SK-N-SH (cell line): ENCODE measurements around the gene SDK1.

Source experiments
- CHD2 ChIP-seq: fragments of 150-350 bp; IDR thresholded peaks from 2 replicates; pipeline ENCODE4 v1.6.1; 2018; ENCODE audit warnings: low read length; ENCODE audit not compliant: partially characterized antibody
- EP300 ChIP-seq, 2 experiments: IDR thresholded peaks; 2 replicates each; pipeline versions ENCODE4 v1.4.0 to v1.6.1; 2012; ENCODE audit warnings: borderline replicate concordance in 1 of 2, low read depth in 1 of 2, low read length in 1 of 2
- EZH2phosphoT487 ChIP-seq: fragments of 200-600 bp; sonication (generic); IDR thresholded peaks from 2 replicates; pipeline ENCODE4 v1.6.1; 2017; ENCODE audit warnings: low read depth, mixed run types, mild to moderate bottlenecking, antibody characterized with exemption, moderate library complexity, borderline replicate concordance
- FOSL2 ChIP-seq: IDR thresholded peaks from 2 replicates; pipeline ENCODE4 v1.4.0; 2012; ENCODE audit warnings: low read depth, mild to moderate bottlenecking, moderate library complexity, borderline replicate concordance
- GATA2 ChIP-seq: sonication (generic); formaldehyde crosslinking; IDR thresholded peaks from 2 replicates; pipeline ENCODE4 v1.5.0; 2020; ENCODE audit warnings: mild to moderate bottlenecking, missing genetic modification reagents
- JUND ChIP-seq: IDR thresholded peaks from 2 replicates; pipeline ENCODE4 v1.4.0; 2012
- NRF1 ChIP-seq: IDR thresholded peaks from 2 replicates; pipeline ENCODE4 v1.6.1; 2012; ENCODE audit warnings: low read depth, mild to moderate bottlenecking, low read length
- POLR2AphosphoS5 ChIP-seq: IDR thresholded peaks from 2 replicates; pipeline ENCODE4 v1.6.1; 2012; ENCODE audit warnings: low read depth, low read length
- RAD21 ChIP-seq: IDR thresholded peaks from 2 replicates; pipeline ENCODE4 v1.6.1; 2012; ENCODE audit warnings: mild to moderate bottlenecking, low read length
- TCF12 ChIP-seq: IDR thresholded peaks from 2 replicates; pipeline ENCODE4 v1.4.0; 2012
- YY1 ChIP-seq: IDR thresholded peaks from 2 replicates; pipeline ENCODE4 v1.4.0; 2012; ENCODE audit warnings: low read depth, mild to moderate bottlenecking
- TF ChIP-seq, protein P1 (sequence below): fragments of 200-600 bp; sonication (generic); IDR thresholded peaks from 2 replicates; pipeline ENCODE4 v1.6.1; 2017; ENCODE audit warnings: antibody characterized with exemption, mild to moderate bottlenecking, moderate library complexity
- TF ChIP-seq, protein P2 (sequence below): fragments of 150-350 bp; IDR thresholded peaks from 2 replicates; pipeline ENCODE4 v1.6.1; 2017; ENCODE audit warnings: antibody characterized with exemption, low read length, low read depth, borderline replicate concordance
- TF ChIP-seq, protein P3 (sequence below): fragments of 150-350 bp; IDR thresholded peaks from 2 replicates; pipeline ENCODE4 v1.6.1; 2016; ENCODE audit warnings: mild to moderate bottlenecking, low read depth, low read length

DNA sequence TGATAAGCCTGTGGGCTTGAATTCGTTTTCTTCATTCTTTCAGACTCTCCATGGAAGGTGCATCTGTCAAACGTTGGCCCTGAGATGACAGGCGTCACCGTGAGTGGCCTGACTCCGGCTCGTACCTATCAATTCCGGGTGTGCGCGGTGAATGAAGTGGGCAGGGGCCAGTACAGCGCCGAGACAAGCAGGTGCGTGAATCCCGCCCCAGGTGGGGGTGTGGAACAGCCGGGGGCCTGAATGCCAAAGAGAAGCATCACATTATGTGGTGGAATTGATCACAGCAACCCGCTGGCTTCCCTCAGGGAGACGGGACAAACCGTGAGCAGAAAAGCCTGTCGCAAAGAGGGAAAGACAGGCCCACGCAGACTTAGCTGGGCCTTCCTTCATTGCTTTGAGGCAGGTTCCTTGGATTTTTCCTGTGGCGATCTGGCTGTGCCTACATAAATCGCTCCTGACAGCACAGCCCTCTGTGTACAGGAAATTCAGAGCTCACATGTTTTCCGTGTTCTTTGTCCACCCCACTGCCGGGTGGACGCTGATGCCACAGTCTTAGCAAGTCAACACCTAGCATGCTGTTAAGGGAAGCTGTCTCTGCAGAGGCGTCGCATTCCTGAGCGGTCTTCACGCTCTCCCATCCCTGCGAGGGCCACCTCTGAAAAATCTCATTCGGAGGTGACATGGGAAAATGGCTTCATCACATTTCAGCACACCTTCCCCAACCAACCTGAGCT is 710.0 kb downstream of the SDK1 start:
- TF ChIP-seq, protein P1, sequence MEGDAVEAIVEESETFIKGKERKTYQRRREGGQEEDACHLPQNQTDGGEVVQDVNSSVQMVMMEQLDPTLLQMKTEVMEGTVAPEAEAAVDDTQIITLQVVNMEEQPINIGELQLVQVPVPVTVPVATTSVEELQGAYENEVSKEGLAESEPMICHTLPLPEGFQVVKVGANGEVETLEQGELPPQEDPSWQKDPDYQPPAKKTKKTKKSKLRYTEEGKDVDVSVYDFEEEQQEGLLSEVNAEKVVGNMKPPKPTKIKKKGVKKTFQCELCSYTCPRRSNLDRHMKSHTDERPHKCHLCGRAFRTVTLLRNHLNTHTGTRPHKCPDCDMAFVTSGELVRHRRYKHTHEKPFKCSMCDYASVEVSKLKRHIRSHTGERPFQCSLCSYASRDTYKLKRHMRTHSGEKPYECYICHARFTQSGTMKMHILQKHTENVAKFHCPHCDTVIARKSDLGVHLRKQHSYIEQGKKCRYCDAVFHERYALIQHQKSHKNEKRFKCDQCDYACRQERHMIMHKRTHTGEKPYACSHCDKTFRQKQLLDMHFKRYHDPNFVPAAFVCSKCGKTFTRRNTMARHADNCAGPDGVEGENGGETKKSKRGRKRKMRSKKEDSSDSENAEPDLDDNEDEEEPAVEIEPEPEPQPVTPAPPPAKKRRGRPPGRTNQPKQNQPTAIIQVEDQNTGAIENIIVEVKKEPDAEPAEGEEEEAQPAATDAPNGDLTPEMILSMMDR = no peak
- TF ChIP-seq TCF12 (no peak), NRF1 (no peak), GATA2 (CRISPR knock-in tag) (no peak), YY1 (no peak), EZH2phosphoT487 (no peak), JUND (no peak), FOSL2 (no peak), POLR2AphosphoS5 (no peak), EP300 (IDR thresholded peaks at IDR 0.05; ENCODE audit: borderline replicate concordance in 1 of 2, low read depth in 1 of 2, low read length in 1 of 2) (no peak), CHD2 (no peak), RAD21 (no peak)
- TF ChIP-seq, protein P2, sequence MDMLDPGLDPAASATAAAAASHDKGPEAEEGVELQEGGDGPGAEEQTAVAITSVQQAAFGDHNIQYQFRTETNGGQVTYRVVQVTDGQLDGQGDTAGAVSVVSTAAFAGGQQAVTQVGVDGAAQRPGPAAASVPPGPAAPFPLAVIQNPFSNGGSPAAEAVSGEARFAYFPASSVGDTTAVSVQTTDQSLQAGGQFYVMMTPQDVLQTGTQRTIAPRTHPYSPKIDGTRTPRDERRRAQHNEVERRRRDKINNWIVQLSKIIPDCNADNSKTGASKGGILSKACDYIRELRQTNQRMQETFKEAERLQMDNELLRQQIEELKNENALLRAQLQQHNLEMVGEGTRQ = no peak
- TF ChIP-seq, protein P3, sequence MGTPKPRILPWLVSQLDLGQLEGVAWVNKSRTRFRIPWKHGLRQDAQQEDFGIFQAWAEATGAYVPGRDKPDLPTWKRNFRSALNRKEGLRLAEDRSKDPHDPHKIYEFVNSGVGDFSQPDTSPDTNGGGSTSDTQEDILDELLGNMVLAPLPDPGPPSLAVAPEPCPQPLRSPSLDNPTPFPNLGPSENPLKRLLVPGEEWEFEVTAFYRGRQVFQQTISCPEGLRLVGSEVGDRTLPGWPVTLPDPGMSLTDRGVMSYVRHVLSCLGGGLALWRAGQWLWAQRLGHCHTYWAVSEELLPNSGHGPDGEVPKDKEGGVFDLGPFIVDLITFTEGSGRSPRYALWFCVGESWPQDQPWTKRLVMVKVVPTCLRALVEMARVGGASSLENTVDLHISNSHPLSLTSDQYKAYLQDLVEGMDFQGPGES = no peak
